Activated gamma-delta T cell (primary cell): ENCODE measurements around the gene USP22.

Experiments
- DNase-seq: peaks from one replicate; lab custom pipeline; 2025; lab: John Stamatoyannopoulos, UW

The USP22 gene

DNA sequence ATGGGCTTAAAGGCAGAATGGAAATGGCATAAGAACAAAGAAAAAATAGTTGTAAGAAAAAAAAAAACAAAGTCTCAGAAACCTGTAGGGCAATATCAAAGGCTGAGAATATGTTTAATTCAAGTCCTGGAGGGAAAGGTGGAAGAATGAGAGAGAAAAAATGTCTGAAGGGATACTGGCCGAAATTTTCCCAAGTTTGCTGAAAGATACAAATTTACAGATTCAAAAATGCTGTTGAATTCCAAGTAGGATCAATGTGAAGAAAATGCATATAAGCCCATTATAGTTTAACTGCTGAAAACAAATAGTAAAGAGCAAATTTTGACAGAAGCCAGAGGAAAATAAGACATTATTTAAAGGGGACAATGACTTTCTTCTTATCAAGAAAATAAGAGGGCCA, 6.6 kb upstream of the USP22 start:
- DNase-seq = no peak

- DNase-seq = no peak
These were observed 3.4 kb upstream of the USP22 start for GRCh38 chr17:21046216-21046615.

- DNase-seq = no peak
These were observed 2.2 kb upstream of the USP22 start for GRCh38 chr17:21044971-21045370.

- DNase-seq = peak; percentile 97
These were observed 753 bp upstream of the USP22 start for GRCh38 chr17:21043296-21044232.

DNA sequence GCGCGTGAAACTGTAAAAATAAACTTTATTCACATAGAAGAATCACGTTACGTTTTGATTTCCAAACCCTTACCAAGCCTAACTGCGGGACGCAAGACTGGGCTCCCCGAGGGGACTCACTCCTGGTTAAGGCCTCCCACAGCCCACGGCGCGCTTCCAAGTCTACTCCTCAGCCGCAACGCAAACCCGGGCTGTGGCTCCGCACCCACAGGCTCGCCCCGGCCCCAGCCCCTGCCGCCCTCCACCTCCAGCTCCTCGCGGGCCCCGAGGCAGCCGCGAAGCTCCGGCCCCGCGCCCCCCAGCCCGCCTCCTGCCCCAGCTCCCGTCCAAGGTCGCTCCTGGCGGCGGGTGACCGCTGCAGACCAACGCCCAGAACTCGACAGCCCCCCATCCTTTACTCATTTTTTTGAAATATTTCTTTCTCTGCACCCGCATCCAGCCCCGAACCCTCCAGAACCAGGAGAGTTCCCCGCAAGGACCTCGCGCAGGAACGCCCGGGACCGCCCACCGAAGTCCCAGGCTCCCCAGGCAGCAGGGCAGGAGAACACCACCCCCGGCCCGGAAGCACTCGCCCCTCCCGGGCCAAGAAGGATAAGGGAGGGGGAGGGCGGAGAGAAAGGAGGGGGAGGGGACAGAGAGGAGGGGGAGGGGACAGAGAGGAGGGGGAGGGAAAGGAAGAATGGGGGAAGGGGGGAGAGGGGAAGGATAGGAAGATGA, 912 bp downstream of the USP22 start:
- peak; percentile 29 for DNase-seq

- no peak for DNase-seq
These were observed 2.8 kb downstream of the USP22 start for GRCh38 chr17:21039839-21040575.

- DNase-seq = no peak
These were observed 5.6 kb downstream of the USP22 start for GRCh38 chr17:21037117-21037803.

DNA sequence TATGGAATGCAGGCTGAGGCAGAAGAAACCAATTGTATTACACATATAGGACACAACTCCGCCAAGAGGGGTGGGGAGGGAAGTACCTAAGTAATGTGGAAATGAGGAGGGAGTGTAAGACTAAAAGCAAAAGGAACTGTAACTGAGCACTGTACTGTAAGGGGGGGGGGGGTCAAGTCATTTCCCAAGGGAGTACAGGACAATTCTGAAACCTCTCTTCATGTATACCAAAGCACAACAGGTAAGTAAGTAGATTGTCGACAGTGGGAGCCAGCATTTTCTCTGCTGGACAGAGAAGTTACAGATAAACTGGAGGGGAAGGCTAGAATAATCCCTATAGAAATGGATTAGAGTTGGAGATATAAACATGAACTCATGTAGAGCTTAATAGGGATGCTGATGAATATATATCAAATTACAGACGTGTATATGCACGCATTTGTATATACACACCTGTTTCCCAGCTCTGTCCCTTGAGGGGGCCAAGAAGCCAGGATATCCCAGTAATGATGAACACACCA, 6.4 kb downstream of the USP22 start:
- DNase-seq = no peak

DNA sequence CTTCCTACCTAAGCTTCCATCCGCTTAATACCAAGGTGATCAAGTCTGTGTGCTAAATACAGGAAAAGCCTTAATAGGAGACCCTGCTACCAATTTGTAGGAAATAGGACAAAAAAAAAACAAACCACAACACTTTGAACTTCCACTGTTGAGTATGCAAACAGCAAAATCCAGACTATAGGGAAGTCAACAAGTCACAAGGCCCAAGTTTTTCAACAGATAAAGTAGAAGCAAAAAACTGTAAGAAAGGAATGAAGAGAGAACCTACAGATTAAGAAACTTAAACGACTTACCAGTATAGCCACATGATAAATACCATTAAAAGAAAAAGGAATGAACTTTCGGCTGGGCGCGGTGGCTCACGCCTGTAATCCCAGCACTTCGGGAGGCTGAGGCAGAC, 7.4 kb downstream of the USP22 start:
- DNase-seq = no peak

DNA sequence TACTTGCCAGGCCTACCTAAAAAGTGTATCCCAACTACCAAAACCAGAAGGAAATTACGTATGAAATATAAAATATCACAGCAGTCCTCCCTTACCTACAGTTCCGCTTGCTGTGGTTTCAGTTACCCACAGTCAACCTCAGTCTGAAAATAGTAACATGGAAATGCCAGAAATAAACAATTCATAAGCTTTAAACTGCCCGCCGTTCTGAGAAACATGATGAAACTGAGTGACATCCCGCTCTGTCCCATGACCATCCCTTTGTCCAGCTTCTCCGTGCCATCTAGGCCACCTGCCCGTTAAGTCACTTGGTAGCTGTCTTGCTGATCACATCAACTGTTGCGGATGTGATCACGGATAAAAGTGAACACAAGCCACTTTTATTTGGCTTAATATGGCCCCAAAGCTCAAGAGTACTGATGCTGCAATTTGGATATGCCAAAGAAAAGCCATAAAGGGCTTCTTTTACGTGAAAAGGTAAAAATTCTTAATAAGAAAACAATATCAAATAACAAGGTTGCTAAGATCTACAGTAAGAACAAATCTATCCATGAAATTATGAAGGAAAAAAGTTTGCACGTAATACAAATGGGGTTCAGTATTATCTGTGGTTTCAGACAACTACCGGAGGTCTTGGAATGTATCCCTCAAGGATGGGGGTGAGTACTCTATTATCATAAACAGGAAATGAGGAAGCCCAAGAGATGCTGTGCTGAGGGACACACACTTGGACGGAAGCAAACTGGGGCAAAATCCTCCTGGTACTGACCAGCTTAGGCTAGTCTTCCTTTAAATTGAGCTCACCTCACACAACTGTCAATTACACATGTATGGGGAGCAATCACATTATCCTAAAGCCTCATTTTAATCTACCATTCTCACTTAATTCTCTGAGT, 8.2 kb downstream of the USP22 start:
- no peak for DNase-seq

DNA sequence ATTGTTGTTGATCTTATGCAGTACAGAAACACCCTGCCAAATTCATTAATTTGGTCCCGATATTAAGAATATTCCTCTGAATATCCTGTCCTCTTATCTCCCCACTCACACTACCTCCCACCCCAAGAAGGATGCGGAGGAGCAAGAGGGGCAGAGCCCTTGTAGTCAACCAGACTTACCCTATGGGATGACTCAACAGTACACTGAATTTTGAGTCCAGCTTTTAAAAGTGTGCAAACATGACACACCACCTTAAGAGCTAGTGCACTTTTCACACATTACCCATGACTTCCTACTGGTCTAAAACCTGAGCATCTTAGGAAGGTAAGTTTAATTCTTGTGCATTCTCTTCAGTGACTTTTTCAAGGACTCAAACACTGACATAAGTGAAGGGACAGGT, 9.5 kb downstream of the USP22 start:
- DNase-seq = no peak

DNA sequence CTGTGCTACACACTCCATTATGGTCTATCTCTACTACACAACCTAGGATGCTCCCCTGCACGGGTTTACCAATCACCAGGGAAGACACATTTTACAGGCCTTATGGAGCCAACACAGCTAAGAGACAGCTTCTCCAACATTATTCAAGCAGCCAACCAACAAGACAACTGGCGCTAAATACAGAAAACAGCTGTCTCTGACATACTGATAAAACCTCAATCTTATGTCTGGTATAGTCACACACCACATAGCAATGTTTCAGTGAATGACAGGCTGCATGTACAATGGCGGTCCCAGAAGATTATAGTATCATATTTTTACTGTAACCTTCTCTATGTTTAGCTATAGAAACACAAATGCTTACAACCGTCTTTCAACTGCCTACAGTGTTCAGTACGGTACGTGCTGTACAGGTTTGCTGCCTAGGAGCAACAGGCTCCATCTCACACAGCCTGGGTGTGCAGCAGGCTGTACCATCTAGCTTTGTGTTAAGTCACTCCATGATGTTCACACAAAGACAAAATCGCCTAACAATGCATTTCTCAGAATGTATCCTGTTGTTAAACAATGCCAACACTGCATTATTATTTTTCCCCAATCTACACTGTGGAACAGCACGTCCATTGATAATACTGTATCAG, 10.9 kb downstream of the USP22 start:
- no peak for DNase-seq

- no peak for DNase-seq
These were observed 12.4 kb downstream of the USP22 start for GRCh38 chr17:21030375-21030774.

GRCh38 chr17:21029515-21029914, 13.3 kb downstream of the USP22 start:
- no peak for DNase-seq

DNA sequence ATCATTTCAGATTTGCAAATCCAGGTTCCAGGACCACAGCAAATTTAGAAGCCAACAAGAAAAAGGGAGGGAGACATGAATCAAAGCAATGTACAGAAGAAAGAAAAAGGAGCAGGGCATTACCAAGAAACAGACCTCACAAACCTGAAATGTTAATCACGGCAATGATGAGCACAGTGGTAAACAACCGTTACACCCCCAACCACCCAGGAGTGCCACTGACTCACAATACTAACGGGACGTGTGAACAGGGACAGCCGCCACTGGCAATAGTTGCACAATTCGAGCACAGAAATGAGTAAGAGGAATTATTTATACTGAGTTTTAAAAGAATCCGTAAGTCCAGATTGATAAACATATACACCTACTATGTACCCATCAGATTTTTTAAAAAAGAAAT, 13.8 kb downstream of the USP22 start:
- no peak for DNase-seq

- no peak for DNase-seq
These were observed 14.6 kb downstream of the USP22 start for GRCh38 chr17:21028192-21028591.

- no peak for DNase-seq
These were observed 15.8 kb downstream of the USP22 start for GRCh38 chr17:21027031-21027430.

DNA sequence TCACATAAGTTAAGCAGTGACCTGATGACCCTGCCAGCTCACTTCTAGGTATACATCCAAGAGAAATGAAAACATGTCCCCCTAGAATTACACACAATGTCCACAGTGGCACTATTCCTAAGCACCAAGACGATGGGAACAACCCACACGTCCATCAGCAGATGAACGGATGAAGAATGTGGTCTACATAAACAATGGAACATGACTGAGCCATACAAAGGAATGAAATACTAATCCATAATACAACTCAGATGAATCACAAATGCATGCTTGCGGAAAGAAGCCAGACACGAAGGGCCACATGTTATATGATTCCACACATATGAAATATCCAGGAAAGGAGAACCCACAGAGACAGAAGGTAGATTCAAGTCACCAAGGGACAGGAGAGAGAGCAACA, 17.4 kb downstream of the USP22 start:
- no peak for DNase-seq

GRCh38 chr17:21024024-21024423, 18.8 kb downstream of the USP22 start:
- DNase-seq = no peak

- no peak for DNase-seq
These were observed 21.5 kb downstream of the USP22 start for GRCh38 chr17:21021208-21021803.
